HG03521 (cell line): Measurements from ENCODE around the gene ALDH7A1.
"Not testable (repeated sequence)": the region's sequence is repeated elsewhere in the genome, so short reads cannot be mapped to it uniquely, and the experiment has no call there.

ENCODE experiments used
- ATAC-seq: cut with Tn5 transposase; IDR thresholded peaks from one replicate; pipeline ENCODE4 v1.9.1; 2021; ENCODE audit warnings: mild to moderate bottlenecking, moderate library complexity; ENCODE audit not compliant: unreplicated experiment

ALDH7A1 gene

DNA sequence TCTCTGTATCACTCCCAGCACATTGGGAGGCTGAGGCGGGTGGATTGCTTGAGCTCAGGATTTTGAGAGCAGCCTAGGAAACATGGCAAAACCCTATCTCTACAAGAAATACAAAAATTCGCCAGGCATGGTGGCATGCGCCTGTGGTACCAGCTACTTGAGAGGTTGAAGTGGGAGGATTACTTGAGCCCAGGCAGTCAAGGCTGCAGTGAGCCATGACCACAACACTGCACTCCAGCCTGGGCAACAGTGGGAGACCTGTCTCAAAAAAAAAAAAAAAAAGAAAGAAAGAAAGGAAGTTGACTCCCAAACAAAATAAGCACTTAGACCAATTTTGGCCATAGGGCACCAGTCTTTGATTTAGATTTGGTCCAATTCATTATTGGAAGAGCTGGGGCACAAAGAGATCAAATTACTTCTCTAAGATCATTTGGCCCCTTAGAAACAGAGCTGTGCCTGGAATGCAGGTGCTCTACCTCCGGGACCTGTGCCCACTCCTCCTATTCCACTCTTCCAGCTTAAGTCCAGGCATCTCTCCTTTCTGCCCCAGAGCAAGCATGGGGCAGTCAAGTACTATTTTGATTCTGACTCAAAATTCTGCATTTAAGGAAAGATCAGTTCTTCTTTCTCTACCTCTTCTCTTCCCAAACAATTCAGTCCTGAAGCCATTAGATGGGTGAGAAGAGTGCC lies 59.0 kb downstream of the ALDH7A1 start:
- ATAC-seq, result no peak

DNA sequence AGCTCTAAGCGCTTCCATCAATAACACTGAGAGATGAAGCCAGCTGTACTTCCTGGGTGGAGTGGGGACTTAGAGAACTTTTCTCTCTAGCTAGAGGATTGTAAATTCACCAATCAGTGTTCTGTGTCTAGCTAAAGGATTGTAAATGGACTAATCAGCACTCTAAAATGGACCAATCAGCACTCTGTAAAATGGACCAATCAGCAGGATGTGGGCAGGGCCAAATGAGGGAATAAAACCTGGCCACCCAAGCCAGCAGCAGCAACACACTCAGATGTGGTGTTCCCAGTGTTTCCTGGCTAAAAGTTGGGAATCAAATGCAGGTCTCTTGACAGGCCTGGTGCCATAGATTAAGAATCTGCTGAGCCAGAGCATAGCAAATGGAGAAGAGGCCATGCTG lies 60.5 kb downstream of the ALDH7A1 start:
- ATAC-seq, result no peak

DNA sequence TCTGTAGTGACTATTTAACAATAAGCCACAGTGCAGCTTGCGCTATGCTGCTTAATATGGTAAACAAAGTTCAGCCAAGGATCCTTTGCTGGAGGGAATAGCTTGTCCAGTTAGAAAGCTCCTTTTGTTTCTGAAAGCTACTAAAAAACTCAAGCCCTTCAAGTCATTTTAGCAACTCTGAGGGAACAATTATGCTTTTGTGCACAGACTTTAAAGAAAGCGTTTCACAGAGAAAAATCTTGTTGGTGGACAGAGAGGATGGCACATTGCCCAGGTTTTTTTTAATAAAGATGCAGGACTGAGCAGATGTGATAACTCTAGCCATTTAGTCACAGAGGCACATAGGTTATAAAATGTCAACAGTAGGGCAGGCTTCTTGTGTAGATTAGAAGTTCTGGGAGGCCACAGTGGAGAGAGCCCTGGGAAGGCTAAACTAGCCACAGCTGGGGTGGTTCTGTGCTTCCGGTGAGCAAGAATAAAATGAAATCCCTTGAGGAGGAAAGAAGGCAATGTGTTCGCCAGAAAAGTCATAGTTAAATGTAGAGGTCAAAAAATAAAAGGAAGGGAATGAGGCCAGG lies 63.4 kb downstream of the ALDH7A1 start:
- ATAC-seq, result no peak

DNA sequence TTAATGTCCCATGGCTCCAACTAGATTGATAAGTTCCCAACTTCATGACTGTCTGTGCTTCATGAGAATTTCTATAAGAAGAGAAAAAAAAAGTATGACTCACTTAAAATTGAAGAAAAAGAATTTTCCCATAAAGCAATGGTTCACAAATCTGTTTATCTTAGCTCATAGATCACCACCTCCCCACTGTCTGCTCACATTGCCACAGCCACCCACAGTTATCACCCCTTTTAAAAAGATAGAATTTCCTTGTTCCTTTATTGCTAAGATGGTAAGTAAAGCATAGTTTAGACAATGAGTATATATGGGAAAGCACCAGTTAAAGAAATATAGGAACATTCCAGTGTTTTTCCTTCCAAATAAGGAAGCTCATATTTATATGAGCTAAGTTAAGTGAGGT lies 67.1 kb downstream of the ALDH7A1 start:
- ATAC-seq, result no peak

DNA sequence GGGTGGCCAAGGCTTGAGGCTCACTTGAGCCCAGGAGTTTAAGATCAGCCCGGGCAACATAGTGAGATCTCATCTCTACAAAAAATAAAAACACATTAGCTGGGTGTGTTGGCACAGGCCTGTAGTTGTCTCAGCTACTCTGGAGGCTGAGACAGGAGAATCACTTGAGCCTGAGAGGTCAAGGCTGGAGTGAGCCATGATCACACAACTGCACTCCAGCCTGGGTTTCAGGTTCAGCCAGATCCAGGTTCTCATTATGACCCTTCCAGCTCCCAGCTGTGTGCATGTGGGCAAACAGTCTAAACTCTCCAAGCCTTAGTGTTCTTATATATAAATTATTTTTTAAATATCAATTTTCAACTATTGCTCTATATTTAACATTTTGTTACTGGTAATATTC lies 67.9 kb downstream of the ALDH7A1 start:
- no peak for ATAC-seq

DNA sequence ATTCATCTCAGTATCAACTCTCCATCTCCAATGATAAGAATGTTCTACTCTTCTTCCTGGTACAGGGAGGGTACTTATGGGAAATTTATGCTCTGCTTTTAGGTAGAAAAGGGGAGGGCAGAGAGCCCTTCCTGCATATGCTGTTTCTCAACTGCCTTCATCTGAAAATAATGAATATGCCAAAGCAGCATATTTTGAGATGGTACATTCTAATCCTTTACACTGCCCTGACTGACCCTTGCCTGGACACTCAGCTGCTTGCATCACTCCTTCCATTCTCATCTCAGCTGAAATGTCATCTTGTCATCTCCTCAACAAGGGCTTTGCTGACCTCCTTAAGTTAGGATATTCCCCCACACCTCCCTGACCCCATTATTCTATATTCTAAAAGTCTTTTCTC lies 68.5 kb downstream of the ALDH7A1 start:
- no peak for ATAC-seq

DNA sequence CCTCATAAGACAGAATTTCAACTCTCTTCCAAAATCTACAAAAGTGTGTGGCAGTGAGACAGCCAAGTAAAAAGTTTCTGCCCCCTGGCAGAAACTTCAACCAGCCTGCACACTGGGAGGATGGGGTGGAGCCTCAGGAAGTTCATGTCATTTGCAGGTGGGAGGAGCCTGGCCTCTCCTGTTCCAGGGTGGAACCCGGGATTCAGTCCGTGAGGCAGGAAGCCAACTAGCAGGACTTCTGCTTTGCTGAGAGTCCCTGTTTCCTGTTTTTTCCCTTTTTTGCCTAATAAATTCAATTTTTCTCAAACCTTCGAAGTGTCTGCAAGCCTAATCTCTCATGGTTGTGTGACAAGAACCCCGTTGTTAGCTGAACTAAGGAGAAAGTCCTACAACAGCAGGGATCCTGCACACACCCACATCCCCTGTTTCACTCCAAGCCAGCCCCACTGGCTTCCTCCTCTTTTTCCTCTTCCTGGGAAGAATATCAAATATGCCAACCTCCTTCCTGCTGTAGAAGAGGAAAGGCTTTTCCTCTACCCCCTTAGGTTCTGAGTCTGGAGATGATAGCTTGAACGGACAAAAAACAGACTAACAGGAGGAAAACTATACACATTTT lies 69.3 kb downstream of the ALDH7A1 start:
- no peak for ATAC-seq

DNA sequence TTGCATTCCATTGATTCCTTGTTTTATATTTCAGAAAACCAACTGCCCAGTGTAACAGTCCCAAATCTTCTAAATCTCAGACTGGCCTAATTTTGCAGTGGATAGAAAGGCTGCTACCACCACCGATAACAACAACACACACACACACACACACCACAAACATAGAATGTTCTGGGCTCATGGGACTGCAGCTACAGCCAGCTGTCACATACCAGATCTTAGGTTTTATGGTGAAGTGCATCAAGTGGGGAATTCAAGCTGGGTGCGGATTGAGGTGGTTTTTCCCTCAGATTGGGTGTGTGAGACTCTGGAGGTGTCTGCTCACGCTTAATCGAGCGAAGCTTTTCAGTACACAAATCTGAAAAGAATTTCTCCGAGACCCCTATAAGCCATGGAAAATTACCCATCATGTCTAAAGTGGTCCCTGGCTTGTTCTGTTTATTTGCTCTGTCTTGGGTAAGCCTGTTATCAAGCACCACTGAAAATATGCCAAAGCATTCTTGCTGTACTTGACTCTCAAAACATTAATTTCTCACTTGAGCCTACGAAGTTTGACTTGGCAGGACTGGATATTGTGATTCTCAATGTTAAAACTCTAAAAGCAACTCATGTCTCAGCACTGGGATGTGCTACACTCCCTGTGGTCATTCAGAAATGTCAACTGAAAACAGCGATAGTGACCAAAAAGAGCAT lies 71.1 kb downstream of the ALDH7A1 start:
- ATAC-seq, result no peak

DNA sequence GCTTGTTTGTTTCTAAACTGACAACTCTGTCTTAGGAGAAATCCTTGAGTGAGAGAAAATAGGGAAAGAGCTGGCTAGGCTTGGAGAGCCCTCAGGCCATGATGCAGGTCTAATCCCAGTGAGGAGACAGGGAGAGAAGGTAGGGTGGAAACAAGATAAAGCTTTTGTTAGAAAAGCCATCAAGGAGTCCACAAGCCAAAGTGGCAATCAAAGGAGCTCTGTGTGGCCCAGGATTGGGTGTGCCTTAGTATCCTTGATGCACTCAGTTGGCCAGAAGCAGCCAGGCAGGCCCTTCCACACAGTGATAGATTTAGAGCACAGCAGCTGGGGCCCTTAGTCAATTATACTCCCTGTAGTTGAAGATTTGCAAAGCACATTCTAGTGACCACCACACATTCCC lies 73.9 kb downstream of the ALDH7A1 start:
- ATAC-seq, result no peak

DNA sequence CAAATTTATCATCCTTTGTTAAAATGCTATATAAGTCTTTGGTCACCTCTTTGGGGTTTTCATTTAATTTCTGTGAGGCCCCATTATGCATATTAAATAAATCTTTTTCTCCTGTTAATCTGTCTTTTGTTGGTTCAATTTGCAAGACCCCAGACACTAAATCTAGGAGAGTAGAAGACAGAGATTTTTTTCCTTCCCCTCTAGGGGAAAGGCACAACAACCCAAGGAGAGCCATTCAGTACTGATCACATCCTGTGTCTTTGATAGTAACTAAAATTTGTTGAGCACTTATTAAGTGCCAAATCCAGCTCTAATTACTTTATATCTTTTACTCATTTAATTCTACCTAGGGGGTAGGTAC lies 74.4 kb downstream of the ALDH7A1 start:
- no peak for ATAC-seq

DNA sequence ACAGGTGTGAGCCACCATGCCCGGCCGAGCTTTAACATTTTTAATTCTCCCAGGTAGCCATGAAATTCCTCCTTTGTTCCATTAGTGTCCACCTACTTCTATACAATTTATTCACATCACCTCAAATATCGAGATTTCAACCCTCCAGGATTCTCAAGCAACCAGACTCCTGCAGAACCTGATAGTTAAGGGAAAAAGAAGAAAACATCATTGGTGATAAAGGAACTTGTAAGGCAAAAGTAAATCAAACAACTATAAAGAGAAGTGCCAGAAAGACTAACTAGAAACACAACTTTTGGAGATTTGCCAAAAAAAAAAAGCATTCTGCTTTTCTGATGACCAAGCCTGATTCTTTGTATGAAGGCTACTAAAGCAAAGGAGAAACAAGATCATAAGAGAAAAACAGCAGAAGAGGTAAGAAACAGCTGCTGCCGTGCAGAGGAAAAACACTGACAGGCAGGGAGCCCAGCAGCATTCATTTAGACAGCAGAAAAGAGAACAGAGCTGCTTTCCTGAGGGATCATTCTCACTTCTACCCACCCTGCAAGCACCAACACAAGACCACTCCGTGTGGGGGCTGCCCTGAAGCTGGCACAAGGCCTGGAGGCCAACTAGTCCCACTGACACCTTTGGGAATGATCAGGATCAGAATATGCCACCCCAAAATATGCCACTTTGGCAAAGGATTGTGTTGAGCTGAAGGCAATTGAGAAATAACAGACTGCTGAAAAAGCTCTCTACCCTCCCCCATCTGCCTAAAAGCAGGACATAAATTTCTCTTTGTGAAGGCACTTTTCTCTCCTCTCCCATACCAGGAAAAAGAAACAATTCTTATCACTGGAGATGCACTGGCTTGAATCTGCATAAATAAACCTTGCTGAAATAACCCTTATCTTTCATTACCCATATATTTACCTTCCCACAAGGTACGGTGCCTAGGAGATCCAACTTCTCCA lies 75.1 kb downstream of the ALDH7A1 start:
- no peak for ATAC-seq

DNA sequence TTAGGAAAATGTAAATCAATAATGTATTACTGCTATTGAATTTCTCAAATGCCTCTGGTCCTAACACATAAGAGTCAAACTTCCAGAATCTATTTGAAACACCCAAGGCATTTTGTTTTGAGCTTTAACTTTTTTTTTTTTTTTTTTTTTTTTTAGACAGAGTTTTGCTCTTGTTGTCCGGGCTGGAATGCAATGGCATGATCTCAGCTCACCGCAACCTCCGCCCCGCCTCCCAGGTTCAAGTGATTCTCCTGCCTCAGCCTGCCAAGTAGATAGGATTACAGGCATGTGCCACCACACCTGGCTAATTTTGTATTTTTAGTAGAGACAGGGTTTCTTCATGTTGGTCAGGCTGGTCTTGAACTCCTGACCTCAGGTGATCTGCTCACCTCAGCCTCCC lies 75.8 kb downstream of the ALDH7A1 start:
- not testable (repeated sequence) for ATAC-seq

DNA sequence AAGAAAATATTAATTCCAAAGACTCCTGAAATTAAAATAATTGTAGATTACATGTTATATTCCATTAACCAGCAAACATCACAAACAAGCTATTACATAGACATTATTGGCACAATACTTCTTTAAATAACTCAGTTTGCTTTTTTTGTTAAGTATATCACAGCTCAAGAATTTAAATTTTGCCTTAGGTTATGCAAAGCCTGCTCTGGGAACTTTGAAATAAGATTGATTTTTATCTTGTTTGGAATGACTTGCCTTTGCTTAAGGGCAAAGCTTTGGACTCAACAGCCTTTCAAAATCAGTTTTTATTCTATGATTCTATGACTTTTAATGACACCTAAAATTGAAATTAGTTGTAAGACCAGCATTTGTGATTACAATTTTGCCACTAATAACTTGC lies 78.2 kb downstream of the ALDH7A1 start:
- no peak for ATAC-seq

DNA sequence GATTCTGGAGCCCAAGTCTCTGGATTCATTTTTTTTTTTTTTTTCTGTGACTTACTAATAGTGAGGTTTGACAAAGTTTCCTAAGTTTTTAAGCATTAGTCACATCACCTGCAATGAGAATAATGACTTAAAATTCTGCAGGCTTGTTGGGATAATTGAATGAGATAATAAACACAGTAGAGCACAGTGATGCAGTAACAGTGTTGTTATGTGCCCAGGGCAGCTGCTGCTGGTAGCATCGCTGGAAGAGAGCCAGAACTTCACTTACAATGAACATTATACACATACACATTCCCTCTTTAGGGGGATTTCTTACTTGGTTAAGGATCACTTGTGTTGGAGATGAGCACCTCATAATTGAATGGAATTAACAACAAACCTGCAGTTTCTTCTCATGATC lies 78.9 kb downstream of the ALDH7A1 start:
- ATAC-seq, result no peak

DNA sequence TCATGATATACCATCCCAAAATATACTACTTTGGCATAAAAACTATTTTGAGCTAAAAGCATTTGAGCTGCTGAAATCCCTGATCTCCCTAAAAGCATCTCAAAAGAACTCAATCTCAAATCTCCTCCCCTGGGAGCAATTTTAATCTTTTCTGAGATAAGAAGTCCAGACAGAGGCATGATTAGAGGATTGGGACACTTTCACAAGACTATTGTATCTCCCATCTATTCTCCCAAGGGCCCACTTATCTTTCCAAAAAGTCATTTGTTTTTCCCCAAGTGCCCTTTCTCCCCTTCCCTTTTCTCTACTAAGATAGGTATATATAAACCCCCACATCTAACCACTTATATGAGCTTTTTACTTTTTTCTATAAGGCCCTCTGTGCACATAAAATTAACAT lies 79.7 kb downstream of the ALDH7A1 start:
- ATAC-seq, result no peak

DNA sequence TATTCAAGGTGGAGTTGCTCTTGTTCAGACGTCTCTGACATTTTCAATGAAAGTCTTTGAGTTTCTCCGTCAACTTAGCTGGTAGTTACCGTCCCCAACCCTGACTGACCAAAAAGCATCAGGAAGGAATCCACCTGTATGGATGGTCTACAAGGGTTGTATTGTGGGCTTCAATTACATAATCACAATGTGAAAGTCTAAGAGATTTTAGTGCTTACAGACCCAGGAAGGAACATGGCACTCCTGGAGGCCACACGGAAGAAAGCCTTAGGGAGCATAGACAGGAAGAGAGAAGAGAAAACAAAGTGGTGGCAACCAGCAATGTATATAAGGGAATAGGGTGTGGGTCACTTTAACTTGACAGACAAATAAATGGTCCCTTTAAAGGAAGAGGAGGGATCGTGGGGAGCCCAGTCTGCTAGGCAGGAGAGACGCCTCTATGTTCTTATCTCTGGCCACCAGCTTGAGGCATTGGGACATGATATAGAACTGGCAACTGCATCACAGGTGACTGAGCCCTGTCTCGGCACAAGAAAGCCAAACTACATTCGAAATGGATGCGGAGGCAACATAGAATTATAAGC lies 80.4 kb downstream of the ALDH7A1 start:
- ATAC-seq, result no peak

DNA sequence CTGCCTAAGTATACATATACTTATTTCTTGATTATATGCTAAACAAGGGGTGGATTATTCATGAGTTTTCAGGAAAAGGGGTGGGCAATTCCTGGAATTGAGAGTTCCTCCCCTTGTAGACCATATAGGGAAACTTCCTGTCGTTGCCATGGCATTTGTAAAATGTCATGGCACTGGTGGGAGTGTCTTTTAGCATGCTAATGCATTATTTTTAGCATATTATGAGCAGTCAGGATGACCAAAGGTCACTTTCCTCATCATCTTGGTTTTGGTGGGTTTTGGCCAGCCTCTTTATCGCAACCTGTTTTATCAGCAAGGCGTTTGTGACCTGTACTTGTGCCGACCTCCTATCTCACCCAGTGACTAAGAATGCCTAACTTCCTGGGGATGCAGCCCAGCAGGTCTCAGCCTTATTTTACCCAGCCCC lies 80.9 kb downstream of the ALDH7A1 start:
- no peak for ATAC-seq

DNA sequence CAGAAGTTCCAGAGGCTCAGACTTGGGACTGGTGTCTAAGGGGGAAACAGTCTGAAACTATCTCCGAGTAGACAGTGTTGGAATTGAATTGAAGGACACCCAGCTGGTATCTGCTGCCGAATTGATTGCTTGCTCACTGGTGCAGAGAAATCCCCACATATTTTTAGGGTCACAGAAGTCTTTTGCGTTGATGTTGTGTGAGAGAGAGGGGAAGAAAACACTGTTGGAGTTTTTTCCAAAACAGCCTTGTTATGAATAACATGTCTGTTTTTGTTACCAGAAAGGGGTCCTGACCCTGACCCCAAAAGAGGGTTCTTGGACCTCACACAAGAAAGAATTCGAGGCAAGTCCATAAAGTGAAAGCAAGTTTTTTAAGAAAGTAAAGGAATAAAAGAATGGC lies 81.3 kb downstream of the ALDH7A1 start:
- no peak for ATAC-seq

DNA sequence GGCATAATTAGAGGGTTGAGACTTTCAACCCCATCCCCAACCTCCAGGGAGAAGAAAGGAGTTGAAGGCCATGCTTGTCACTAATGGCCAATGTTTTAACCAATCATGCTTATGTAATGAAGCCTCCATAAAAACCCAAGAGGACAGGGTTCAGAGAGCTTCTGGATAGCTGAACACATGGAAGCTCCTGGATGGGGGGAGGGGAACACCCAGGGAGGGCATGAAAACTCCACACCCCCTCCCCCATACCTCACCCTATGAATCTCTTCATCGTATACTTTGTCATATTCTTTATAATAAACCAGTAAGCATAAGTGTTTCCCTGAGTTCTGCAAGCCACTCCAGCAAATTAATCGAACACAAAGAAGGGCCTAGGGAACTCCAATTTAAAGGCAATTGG lies 81.7 kb downstream of the ALDH7A1 start:
- no peak for ATAC-seq

DNA sequence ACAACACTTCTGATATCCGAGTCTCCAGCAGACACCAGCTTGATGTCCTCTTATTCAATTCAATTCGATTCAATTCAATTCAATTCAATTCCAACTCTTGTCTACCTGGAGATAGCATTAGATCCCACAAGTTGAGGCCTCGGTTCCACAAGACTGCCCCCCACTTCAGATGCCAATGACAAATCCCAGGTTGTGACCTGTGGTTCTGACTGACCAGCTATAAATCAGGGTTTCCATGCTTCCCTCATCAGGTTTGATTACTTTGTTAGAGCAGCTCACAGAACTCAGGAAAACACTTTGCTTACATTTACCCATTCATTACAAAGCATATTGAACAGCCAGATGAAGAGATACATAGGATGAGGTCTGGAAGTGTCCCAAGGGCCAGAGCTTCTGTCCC lies 82.6 kb downstream of the ALDH7A1 start:
- no peak for ATAC-seq

DNA sequence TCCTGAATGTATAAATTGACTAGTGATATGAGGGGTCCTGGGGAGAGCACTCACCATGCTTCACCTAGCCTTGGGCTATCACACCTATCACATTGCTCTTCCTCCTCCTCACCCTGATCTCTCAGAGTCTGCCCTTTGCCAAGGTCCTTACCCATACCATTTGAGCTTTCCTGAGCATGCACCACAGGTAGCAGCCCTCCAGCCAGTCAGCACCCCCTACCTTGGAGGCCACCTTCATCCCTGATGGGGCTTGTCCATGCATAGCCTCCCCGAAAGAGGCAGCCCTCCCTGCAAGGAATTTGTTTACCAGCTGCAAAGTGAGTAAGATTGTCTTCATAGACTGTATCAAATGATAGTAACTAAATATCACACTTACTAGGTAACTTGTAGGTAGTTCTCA lies 83.1 kb downstream of the ALDH7A1 start:
- no peak for ATAC-seq
